Smooth muscle cell (in vitro differentiated cells): ENCODE results near the gene TBC1D2B. TPM values are rescaled to one million over a fixed set of nuclear protein-coding genes. Genes with fewer than 3 reads are reported as not detected.

ENCODE experiments used
- DNase-seq: peaks from one replicate; lab custom pipeline; 2025; ENCODE audit not compliant: unreplicated experiment; lab: John Stamatoyannopoulos, UW
- H2AFZ ChIP-seq: fragments of 200-600 bp; sonication (generic); 2 replicates; pipeline ENCODE4 v1.6.0; 2016; ENCODE audit warnings: antibody characterized with exemption, low read depth, mild to moderate bottlenecking
- H3F3A ChIP-seq: fragments of 200-600 bp; sonication (generic); 2 replicates; pipeline ENCODE4 v1.6.0; 2017; ENCODE audit warnings: antibody characterized with exemption, low read depth
- H3K27ac ChIP-seq: fragments of 200-600 bp; sonication (generic); 2 replicates; pipeline ENCODE4 v1.5.1; 2016; ENCODE audit warnings: low read depth, mild to moderate bottlenecking
- H3K27me3 ChIP-seq: fragments of 200-600 bp; sonication (generic); 2 replicates; pipeline ENCODE4 v1.6.1; 2016; ENCODE audit warnings: low read depth, mild to moderate bottlenecking
- H3K36me3 ChIP-seq: fragments of 200-600 bp; sonication (generic); 2 replicates; pipeline ENCODE4 v1.5.1; 2016; ENCODE audit warnings: low read depth
- H3K4me1 ChIP-seq: fragments of 200-600 bp; sonication (generic); 2 replicates; pipeline ENCODE4 v1.5.1; 2016; ENCODE audit warnings: low read depth
- H3K4me2 ChIP-seq: fragments of 200-600 bp; sonication (generic); 2 replicates; pipeline ENCODE4 v1.6.0; 2016; ENCODE audit warnings: mild to moderate bottlenecking
- H3K4me3 ChIP-seq: fragments of 200-600 bp; sonication (generic); 2 replicates; pipeline ENCODE4 v1.5.1; 2016; ENCODE audit warnings: mild to moderate bottlenecking
- H3K79me2 ChIP-seq: fragments of 200-600 bp; sonication (generic); 2 replicates; pipeline ENCODE4 v1.6.0; 2016; ENCODE audit warnings: low read depth, mild to moderate bottlenecking
- H3K9ac ChIP-seq: fragments of 200-600 bp; sonication (generic); 2 replicates; pipeline ENCODE4 v1.6.0; 2016; ENCODE audit warnings: low read depth
- H3K9me3 ChIP-seq: fragments of 200-600 bp; sonication (generic); replicated peaks from 2 replicates; pipeline ENCODE4 v1.5.1; 2016; ENCODE audit warnings: low read depth
- H4K20me1 ChIP-seq: fragments of 200-600 bp; sonication (generic); 2 replicates; pipeline ENCODE4 v1.6.0; 2016; ENCODE audit warnings: low read depth
- CTCF ChIP-seq: fragments of 200-600 bp; sonication (generic); IDR thresholded peaks from 2 replicates; pipeline ENCODE4 v1.5.1; 2017; ENCODE audit warnings: borderline replicate concordance, mild to moderate bottlenecking, antibody characterized with exemption; ENCODE audit not compliant: insufficient read depth, poor library complexity, severe bottlenecking
- WGBS: methylation state at CpG from one replicate; pipeline ENCODE4 v1.1.7; 2016; ENCODE audit warnings: low lambda C conversion rate; 5-methylcytosine and 5-hydroxymethylcytosine counted together
- polyA plus RNA-seq: library from polyadenylated mRNA; unstranded; fragments of >200 nt; fragmentation: Nextera tagmentation; extraction: Ambion mirVana; gene quantifications from 2 replicates; pipeline ENCODE4 v1.2.1, GENCODE V29; 2016
- total RNA-seq: library from RNA; depleted of rRNA; stranded (reverse); fragments of >200 nt; gene quantifications from 2 replicates; pipeline ENCODE4 v1.2.3, GENCODE V29; 2014

TBC1D2B gene
- total and polyA plus RNA-seq, 2 experiments from 2014 or later, result 14.2 to 19.4 TPM

DNA sequence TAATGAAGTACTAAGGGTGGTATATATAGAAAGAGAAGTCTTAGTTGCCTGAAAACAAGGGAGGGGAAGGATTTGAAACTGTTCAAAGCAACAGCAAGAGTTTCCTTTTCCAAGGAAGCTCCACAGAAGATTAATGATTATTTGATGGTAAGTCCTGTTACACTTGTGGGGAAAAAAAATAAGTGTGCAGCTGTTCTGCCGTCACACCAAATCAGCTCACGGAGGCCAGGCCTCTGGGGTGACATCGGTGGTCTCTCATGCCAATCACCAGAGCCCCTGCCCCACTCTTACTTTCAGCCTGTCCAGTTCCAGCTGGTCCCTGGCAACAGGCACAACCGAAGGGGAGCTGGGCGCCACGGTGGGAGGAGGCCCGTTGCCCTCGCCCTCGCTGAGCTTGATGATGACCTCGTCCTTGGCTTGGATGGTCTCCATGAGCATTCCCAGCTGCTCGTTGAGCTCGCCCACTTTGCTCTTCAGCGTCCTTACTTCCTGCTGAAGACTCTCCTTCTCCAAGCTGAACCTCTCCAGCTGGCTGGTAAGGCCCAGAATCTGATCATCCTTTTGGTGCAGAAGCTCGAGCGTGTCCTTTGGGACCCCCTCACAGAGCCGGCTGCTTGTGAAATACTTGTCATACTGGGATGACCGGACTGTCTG is 53.5 kb downstream of the TBC1D2B start:
- H3K4me1 ChIP-seq, result no peaks in the 10 kb centered on the region
- H3F3A ChIP-seq, result no peaks in the 10 kb centered on the region
- no peaks in the 10 kb centered on the region for H3K27me3 ChIP-seq
- no peaks in the 10 kb centered on the region for H3K36me3 ChIP-seq
- H3K9me3 ChIP-seq, result no peaks in the 10 kb centered on the region
- H3K4me2 ChIP-seq, result no peak overlapping the region
- no peaks in the 10 kb centered on the region for H3K79me2 ChIP-seq
- no peak overlapping the region for H3K9ac ChIP-seq
- peaks cover 17% of the 10 kb centered on the region for H4K20me1 ChIP-seq
- DNase-seq, result no peak
- no peak for TF ChIP-seq CTCF
- WGBS, result 95% methylated on average over 17 of the region's 17 CpGs
- H3K4me3 ChIP-seq, result no peak overlapping the region
- no peak overlapping the region for H3K27ac ChIP-seq
- H2AFZ ChIP-seq, result no peak overlapping the region

- no peaks in the 10 kb centered on the region for H3K36me3 ChIP-seq
- H3K27me3 ChIP-seq, result no peaks in the 10 kb centered on the region
- WGBS, result 97% methylated on average over 6 of the region's 6 CpGs
- TF ChIP-seq CTCF, result no peak
- no peaks in the 10 kb centered on the region for H3K4me1 ChIP-seq
- no peak overlapping the region for H3K4me2 ChIP-seq
- H3K9ac ChIP-seq, result no peak overlapping the region
- no peak for DNase-seq
- H4K20me1 ChIP-seq, result peaks cover 22% of the 10 kb centered on the region
- no peaks in the 10 kb centered on the region for H3K9me3 ChIP-seq
- H2AFZ ChIP-seq, result no peak overlapping the region
- H3K27ac ChIP-seq, result no peak overlapping the region
- H3K79me2 ChIP-seq, result no peaks in the 10 kb centered on the region
- H3F3A ChIP-seq, result no peaks in the 10 kb centered on the region
- H3K4me3 ChIP-seq, result no peak overlapping the region
These were observed 54.3 kb downstream of the TBC1D2B start for GRCh38 chr15:78023081-78023665.

DNA sequence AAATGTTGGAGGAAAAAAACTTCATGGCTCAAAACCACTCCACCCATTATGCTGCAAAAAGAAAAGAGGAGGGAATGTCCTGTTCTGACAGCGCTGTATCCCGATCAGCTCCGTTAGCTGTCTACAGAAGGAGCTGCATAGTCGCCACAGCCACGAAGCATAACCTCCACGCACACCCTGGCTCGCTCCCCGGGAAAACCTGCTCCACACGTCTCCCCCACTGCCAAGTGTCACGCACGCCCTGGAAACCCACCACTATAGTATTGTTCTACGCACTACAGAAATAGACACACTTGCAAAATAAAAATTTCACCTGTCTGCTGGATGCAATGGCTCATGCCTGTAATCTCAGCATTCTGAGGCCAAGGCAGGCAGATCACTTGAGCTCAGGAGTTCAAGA is 55.8 kb downstream of the TBC1D2B start:
- H3K4me2 ChIP-seq, result no peak overlapping the region
- H3F3A ChIP-seq, result no peaks in the 10 kb centered on the region
- H3K4me1 ChIP-seq, result no peaks in the 10 kb centered on the region
- H2AFZ ChIP-seq, result no peak overlapping the region
- TF ChIP-seq CTCF, result no peak
- peaks cover 22% of the 10 kb centered on the region for H4K20me1 ChIP-seq
- no peaks in the 10 kb centered on the region for H3K9me3 ChIP-seq
- H3K79me2 ChIP-seq, result no peaks in the 10 kb centered on the region
- no peak overlapping the region for H3K4me3 ChIP-seq
- no peak overlapping the region for H3K9ac ChIP-seq
- H3K36me3 ChIP-seq, result no peaks in the 10 kb centered on the region
- no peaks in the 10 kb centered on the region for H3K27me3 ChIP-seq
- no peak overlapping the region for H3K27ac ChIP-seq
- DNase-seq, result no peak
- WGBS, result 98% methylated on average over 12 of the region's 12 CpGs

- Histone ChIP-seq H2AFZ (no peak overlapping the region), H3K4me2 (no peak overlapping the region), H3K79me2 (no peaks in the 10 kb centered on the region), H3K9ac (no peak overlapping the region), H3K9me3 (no peaks in the 10 kb centered on the region), H3F3A (no peaks in the 10 kb centered on the region), H4K20me1 (peaks cover 22% of the 10 kb centered on the region), H3K27ac (no peak overlapping the region), H3K36me3 (peaks cover 6% of the 10 kb centered on the region), H3K4me3 (no peak overlapping the region), H3K4me1 (no peaks in the 10 kb centered on the region), H3K27me3 (no peaks in the 10 kb centered on the region)
- no peak for DNase-seq
- WGBS, result 100% methylated on average over 2 of the region's 2 CpGs
- no peak for TF ChIP-seq CTCF
These were observed 57.5 kb downstream of the TBC1D2B start for GRCh38 chr15:78020007-78020406.
